IMR-90 (cell line): ENCODE results near the gene SSPN. TPM values are rescaled to one million over a fixed set of nuclear protein-coding genes. Genes with fewer than 3 reads are reported as not detected.
"Not testable (repeated sequence)": the region's sequence is repeated elsewhere in the genome, so short reads cannot be mapped to it uniquely, and the experiment has no call there.

Experiments used
- ATAC-seq: fragments of 200-7000 bp; cut with Tn5 transposase; 2 replicates; pipeline ENCODE4 v1.9.1; 2020; ENCODE audit warnings: low read depth, mild to moderate bottlenecking, moderate library complexity
- BruUV-seq: library from RNA; stranded (reverse); fragments of 400-500 nt; replicated peaks from 2 replicates; lab custom pipeline; 2021; lab: Mats Ljungman, UMichigan
- CTCF ChIA-PET: fragments of 300-600 bp; formaldehyde crosslinking; extraction: SDS; loops from one replicate; lab custom pipeline; 2021; ENCODE audit warnings: antibody characterized with exemption; lab: Yijun Ruan, JAX
- POLR2A ChIA-PET: fragments of 300-600 bp; sonication (Branson Sonifier 250); formaldehyde crosslinking; loops from one replicate; lab custom pipeline; 2022; ENCODE audit warnings: antibody characterized with exemption; ENCODE audit not compliant: unreplicated experiment; lab: Charles Lee
- DNase-seq: peaks from one replicate; pipeline ENCODE4 v3.0.0; 2013
- H2AFZ ChIP-seq: replicated peaks from 2 replicates; pipeline ENCODE3; 2013; ENCODE audit warnings: low read length, mild to moderate bottlenecking; ENCODE audit not compliant: poor library complexity
- H2AK5ac ChIP-seq: 2 replicates; pipeline ENCODE4 v1.6.1; 2013; ENCODE audit warnings: low read depth, low read length, inconsistent platforms
- H2AK9ac ChIP-seq: replicated peaks from 2 replicates; pipeline ENCODE3; 2013; ENCODE audit warnings: mild to moderate bottlenecking, low read depth, low read length, moderate library complexity; ENCODE audit not compliant: poor library complexity
- H2BK120ac ChIP-seq: 2 replicates; pipeline ENCODE4 v1.6.1; 2013; ENCODE audit warnings: low read depth, low read length, inconsistent platforms
- H2BK15ac ChIP-seq: 3 replicates; pipeline ENCODE4 v1.6.1; 2013; ENCODE audit warnings: low read depth, low read length, inconsistent platforms
- H2BK20ac ChIP-seq: 2 replicates; pipeline ENCODE4 v1.6.1; 2013; ENCODE audit warnings: low read depth, mild to moderate bottlenecking, inconsistent platforms, low read length, moderate library complexity
- H2BK5ac ChIP-seq: 2 replicates; pipeline ENCODE4 v1.6.1; 2013; ENCODE audit warnings: mild to moderate bottlenecking, low read depth, low read length, inconsistent platforms; ENCODE audit not compliant: poor library complexity, severe bottlenecking
- H3K14ac ChIP-seq: replicated peaks from 2 replicates; pipeline ENCODE4 v1.6.1; 2013; ENCODE audit warnings: low read depth, low read length, inconsistent platforms
- H3K18ac ChIP-seq: 2 replicates; pipeline ENCODE4 v1.6.1; 2013; ENCODE audit warnings: low read depth, low read length, control low read depth
- H3K23ac ChIP-seq: 2 replicates; pipeline ENCODE4 v1.6.1; 2013; ENCODE audit warnings: low read depth, low read length, inconsistent platforms
- H3K27ac ChIP-seq: 2 replicates; pipeline ENCODE4 v1.5.1; 2013; ENCODE audit warnings: mild to moderate bottlenecking, control low read depth, low read length; ENCODE audit not compliant: insufficient read depth
- H3K27me3 ChIP-seq: 2 replicates; pipeline ENCODE4 v1.6.1; 2013; ENCODE audit warnings: low read length; ENCODE audit not compliant: control insufficient read depth, insufficient read depth
- H3K36me3 ChIP-seq: 2 replicates; pipeline ENCODE4 v1.6.1; 2013; ENCODE audit warnings: low read length, mixed read lengths; ENCODE audit not compliant: control insufficient read depth, insufficient read depth
- H3K4ac ChIP-seq: 2 replicates; pipeline ENCODE4 v1.6.1; 2013; ENCODE audit warnings: low read depth, low read length, inconsistent platforms
- H3K4me1 ChIP-seq: 2 replicates; pipeline ENCODE4 v1.6.1; 2013; ENCODE audit warnings: low read length, mixed read lengths; ENCODE audit not compliant: control insufficient read depth, insufficient read depth
- H3K4me2 ChIP-seq: 2 replicates; pipeline ENCODE4 v1.6.1; 2013; ENCODE audit warnings: low read depth, mild to moderate bottlenecking, control low read depth, low read length, moderate library complexity
- H3K4me3 ChIP-seq: 2 replicates; pipeline ENCODE4 v1.5.1; 2013; ENCODE audit warnings: low read depth, mild to moderate bottlenecking, control low read depth, low read length, moderate library complexity; ENCODE audit not compliant: insufficient read depth
- H3K56ac ChIP-seq: 2 replicates; pipeline ENCODE4 v1.6.1; 2013; ENCODE audit warnings: low read length, inconsistent platforms; ENCODE audit not compliant: insufficient read depth; ENCODE audit errors: extremely low read depth
- H3K79me1 ChIP-seq, 2 experiments: 2 replicates each; pipeline ENCODE4 v1.6.1; 2013; ENCODE audit warnings: low read length in 2 of 2, inconsistent platforms in 1 of 2, low read depth in 1 of 2
- H3K9ac ChIP-seq: 2 replicates; pipeline ENCODE4 v1.6.1; 2013; ENCODE audit warnings: low read depth, low read length, control low read depth
- H3K9me1 ChIP-seq: 2 replicates; pipeline ENCODE4 v1.6.1; 2013; ENCODE audit warnings: low read length, inconsistent platforms; ENCODE audit not compliant: insufficient read depth
- H3K9me3 ChIP-seq: 2 replicates; pipeline ENCODE4 v1.6.1; 2013; ENCODE audit warnings: low read length; ENCODE audit not compliant: control insufficient read depth, insufficient read depth
- H4K20me1 ChIP-seq: 2 replicates; pipeline ENCODE4 v1.6.1; 2013; ENCODE audit warnings: low read length, inconsistent platforms; ENCODE audit not compliant: insufficient read depth
- H4K5ac ChIP-seq: 2 replicates; pipeline ENCODE4 v1.6.1; 2013; ENCODE audit warnings: mild to moderate bottlenecking, low read depth, low read length, control low read depth
- H4K8ac ChIP-seq, 2 experiments: 2 replicates each; pipeline ENCODE4 v1.6.1; 2013; ENCODE audit warnings: low read depth in 2 of 2, low read length in 2 of 2, control low read depth in 1 of 2, inconsistent platforms in 1 of 2
- H4K91ac ChIP-seq: 2 replicates; pipeline ENCODE4 v1.6.1; 2013; ENCODE audit warnings: low read depth, low read length, inconsistent platforms; ENCODE audit not compliant: insufficient read depth
- CEBPB ChIP-seq: IDR thresholded peaks from 2 replicates; pipeline ENCODE4 v1.6.1; 2012; ENCODE audit warnings: low read depth, low read length, improper control_type of control experiment
- WGBS, 2 experiments: methylation state at CpG; one replicate each; pipeline versions ENCODE4 v1.1.5 to v1.1.7; 2013; ENCODE audit warnings: missing lambda C conversion rate in 2 of 2; ENCODE audit not compliant: insufficient read length in 1 of 2; ENCODE audit errors: extremely low coverage in 2 of 2; 5-methylcytosine and 5-hydroxymethylcytosine counted together
- dilution Hi-C: fragments of 300-500 bp; cut with HindIII; formaldehyde crosslinking; loops from one replicate; pipeline ENCODE4 v1.14.3; 2018; ENCODE audit warnings: low sequenced_read_pairs; ENCODE audit not compliant: unreplicated experiment
- in situ Hi-C: fragments of 300-500 bp; cut with MboI; formaldehyde crosslinking; loops from 3 replicates; pipeline ENCODE4 v1.14.3; 2019; ENCODE audit warnings: low sequenced_read_pairs, inconsistent platforms, mixed read lengths
- intact Hi-C: fragments of 100-400 bp; cut with micrococcal nuclease; formaldehyde crosslinking; loops from 2 replicates; pipeline ENCODE4 v1.10.0; 2022
- polyA plus RNA-seq, 3 experiments: library from polyadenylated mRNA; depleted of rRNA; stranded (reverse); fragments of >200 nt; gene quantifications; 2 replicates each; pipeline ENCODE4 v1.2.3, GENCODE V29; 2012; ENCODE audit warnings: low replicate concordance in 1 of 3
- total RNA-seq: library from RNA; depleted of rRNA; stranded (reverse); fragments of >200 nt; gene quantifications from 2 replicates; pipeline ENCODE4 v1.2.3, GENCODE V29; 2012
- TF ChIP-seq, protein P1 (sequence below): conservative IDR thresholded peaks from 2 replicates; pipeline ENCODE4 v1.5.1; 2012; ENCODE audit warnings: mild to moderate bottlenecking, low read depth, low read length, improper control_type of control experiment

SSPN gene
- total and polyA plus RNA-seq, 2 of the 4 experiments (the other 2 are of a cell fraction), result 3.5 to 5.6 TPM

DNA sequence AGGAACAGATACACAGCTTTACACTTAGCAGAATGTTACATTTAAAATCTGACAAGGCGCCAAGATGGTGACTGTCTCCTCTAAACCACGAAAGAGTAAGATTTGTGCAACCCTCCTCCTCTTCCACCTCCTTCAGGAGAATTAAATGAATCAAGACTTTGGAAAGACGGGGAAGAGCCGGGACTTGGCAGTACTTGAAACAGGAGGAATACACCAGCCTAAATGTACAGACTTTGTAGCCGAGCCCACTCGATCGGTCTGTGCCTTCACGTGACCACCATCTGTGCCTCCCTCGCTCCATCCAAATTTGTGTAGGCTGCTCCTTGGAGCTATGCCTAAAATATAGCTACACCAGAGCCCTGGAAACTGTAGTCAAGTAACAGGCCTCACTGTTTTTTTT is 38.3 kb downstream of the SSPN start:
- Histone ChIP-seq H3K18ac (no peak overlapping the region), H3K56ac (no peak overlapping the region), H2AFZ (no peak overlapping the region), H3K4me3 (no peak overlapping the region), H3K27ac (no peak overlapping the region), H4K20me1 (no peaks in the 10 kb centered on the region), H3K4ac (no peak overlapping the region), H3K27me3 (peaks cover 2% of the 10 kb centered on the region), H3K4me2 (no peak overlapping the region), H2BK120ac (no peak overlapping the region), H3K23ac (no peak overlapping the region), H4K5ac (no peak overlapping the region), H3K14ac (no peak overlapping the region), H3K36me3 (no peaks in the 10 kb centered on the region), H3K9me1 (no peaks in the 10 kb centered on the region), H2BK20ac (no peak overlapping the region), H3K9ac (no peak overlapping the region), H3K79me1 (no peaks in the 10 kb centered on the region), H4K8ac (no peak overlapping the region), H3K4me1 (no peaks in the 10 kb centered on the region), H4K91ac (no peak overlapping the region), H3K9me3 (no peaks in the 10 kb centered on the region), H2BK15ac (no peak overlapping the region), H2AK5ac (no peak overlapping the region), H2AK9ac (no peak overlapping the region), H2BK5ac (no peak overlapping the region)
- CTCF ChIA-PET, result no interaction called here
- no TSS peak for BruUV-seq
- WGBS, 2 experiments, result no CpG with 5 or more reads among the region's 9 CpGs
- DNase-seq, result peak; percentile 61
- TF ChIP-seq, protein P1, sequence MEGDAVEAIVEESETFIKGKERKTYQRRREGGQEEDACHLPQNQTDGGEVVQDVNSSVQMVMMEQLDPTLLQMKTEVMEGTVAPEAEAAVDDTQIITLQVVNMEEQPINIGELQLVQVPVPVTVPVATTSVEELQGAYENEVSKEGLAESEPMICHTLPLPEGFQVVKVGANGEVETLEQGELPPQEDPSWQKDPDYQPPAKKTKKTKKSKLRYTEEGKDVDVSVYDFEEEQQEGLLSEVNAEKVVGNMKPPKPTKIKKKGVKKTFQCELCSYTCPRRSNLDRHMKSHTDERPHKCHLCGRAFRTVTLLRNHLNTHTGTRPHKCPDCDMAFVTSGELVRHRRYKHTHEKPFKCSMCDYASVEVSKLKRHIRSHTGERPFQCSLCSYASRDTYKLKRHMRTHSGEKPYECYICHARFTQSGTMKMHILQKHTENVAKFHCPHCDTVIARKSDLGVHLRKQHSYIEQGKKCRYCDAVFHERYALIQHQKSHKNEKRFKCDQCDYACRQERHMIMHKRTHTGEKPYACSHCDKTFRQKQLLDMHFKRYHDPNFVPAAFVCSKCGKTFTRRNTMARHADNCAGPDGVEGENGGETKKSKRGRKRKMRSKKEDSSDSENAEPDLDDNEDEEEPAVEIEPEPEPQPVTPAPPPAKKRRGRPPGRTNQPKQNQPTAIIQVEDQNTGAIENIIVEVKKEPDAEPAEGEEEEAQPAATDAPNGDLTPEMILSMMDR, result no peak
- peak; percentile 40; the same call in 1 of the 2 replicates for TF ChIP-seq CEBPB
- in situ Hi-C loops (no loop called here), dilution Hi-C loops (no loop called here), intact Hi-C loops (no loop called here)
- no peak for ATAC-seq
- POLR2A ChIA-PET, result no interaction called here

GRCh38 chr12:26235465-26235864 is 40.1 kb downstream of the SSPN start:
- H4K5ac ChIP-seq, H3K18ac ChIP-seq, H3K23ac ChIP-seq, POLR2A ChIA-PET, H3K36me3 ChIP-seq, H2BK20ac ChIP-seq, H3K4me1 ChIP-seq, H3K79me1 ChIP-seq, DNase-seq, dilution Hi-C loops, H2BK120ac ChIP-seq, H2BK5ac ChIP-seq, BruUV-seq, in situ Hi-C loops, H3K56ac ChIP-seq, intact Hi-C loops, H3K4ac ChIP-seq, H4K91ac ChIP-seq, H2AFZ ChIP-seq, H2BK15ac ChIP-seq, ATAC-seq, H3K9me3 ChIP-seq, H3K9ac ChIP-seq, H4K8ac ChIP-seq, H3K27me3 ChIP-seq, H3K14ac ChIP-seq, H2AK9ac ChIP-seq, H3K4me3 ChIP-seq, H3K4me2 ChIP-seq, H3K27ac ChIP-seq, H4K20me1 ChIP-seq, CTCF ChIA-PET, H3K9me1 ChIP-seq, H2AK5ac ChIP-seq: not testable (repeated sequence)
- WGBS, 2 experiments, result no CpG with 5 or more reads among the region's 2 CpGs
